Stimulated activated CD8-positive, alpha-beta memory T cell treated with anti-CD3 and anti-CD28 coated beads, Interleukin-4, amount 100 ng/mL, for 1 hour (primary cell): Measurements from ENCODE around the gene OR2H1.

Experiments used
- DNase-seq, 2 donors: peaks; one replicate each; pipeline ENCODE4 v3.0.0-alpha.2; 2020; ENCODE audit warnings: low read depth in 2 of 2, low spot score in 1 of 2

OR2H1 gene

GRCh38 chr6:29509711-29510110, 52.8 kb downstream of the OR2H1 start:
- DNase-seq = no peak

- DNase-seq = no peak
Observed at GRCh38 chr6:29510202-29510601, 53.2 kb downstream of the OR2H1 start.

- DNase-seq = no peak
Observed at GRCh38 chr6:29510746-29511300, 53.9 kb downstream of the OR2H1 start.
